SIG-M5 treated with dmso at 0.1 percent for 504 hours (cell line): ENCODE data around the gene PTPRCAP.
"Not testable (repeated sequence)": the region's sequence is repeated elsewhere in the genome, so short reads cannot be mapped to it uniquely, and the experiment has no call there.

Experiments
- DNase-seq: peaks from one replicate; lab custom pipeline; 2025; ENCODE audit not compliant: unreplicated experiment; lab: John Stamatoyannopoulos, UW

Gene PTPRCAP

DNA sequence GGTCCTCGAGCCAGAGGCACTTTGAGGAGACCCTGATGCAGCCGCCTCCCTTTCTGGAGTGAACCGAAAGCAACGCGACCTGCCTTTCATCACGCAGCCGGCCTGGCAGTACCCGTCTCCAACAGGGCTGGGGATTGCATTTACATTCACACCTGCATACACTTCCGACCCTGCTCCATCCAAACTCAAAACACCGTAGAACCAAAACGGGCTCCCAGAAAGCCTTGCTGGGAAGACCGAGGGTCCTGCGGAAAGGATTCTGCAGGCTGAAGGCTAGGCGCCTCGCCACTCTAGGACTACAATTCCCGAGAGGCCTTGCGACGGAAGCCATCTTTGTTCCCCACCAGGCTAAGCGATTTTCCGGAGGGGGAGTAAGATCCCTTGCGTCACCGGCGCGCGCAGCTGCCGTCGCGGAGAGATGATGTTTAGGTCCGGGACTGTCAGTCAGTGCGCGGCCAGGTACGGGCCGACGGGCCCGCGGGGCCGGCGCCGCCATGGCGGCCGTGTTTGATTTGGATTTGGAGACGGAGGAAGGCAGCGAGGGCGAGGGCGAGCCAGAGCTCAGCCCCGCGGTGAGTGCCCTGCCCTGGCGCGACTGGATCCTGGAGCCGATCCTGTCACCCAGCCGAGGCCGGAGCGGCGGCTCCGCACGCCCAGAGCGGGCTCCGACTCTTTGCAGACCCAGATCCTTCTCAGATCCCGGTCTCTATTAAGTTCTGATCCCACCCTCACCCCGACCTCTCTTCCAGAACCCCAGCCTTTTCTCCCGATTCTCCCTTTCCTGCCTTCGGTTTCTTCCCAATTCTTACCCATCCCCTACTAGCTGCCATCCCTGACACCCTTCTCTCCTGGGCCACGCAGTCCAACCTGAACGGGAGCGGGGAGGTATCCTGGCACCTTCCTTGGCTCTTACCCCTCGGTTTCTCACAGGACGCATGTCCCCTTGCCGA, 9.2 kb downstream of the PTPRCAP start, which contains the start of gene RPS6KB2:
Gene RPS6KB2, plus strand, starts transcription at position 443 of the 950 bp plus-strand sequence. Its CDS starts 52 bp downstream, at position 495.
- peak; percentile 93 for DNase-seq

DNA sequence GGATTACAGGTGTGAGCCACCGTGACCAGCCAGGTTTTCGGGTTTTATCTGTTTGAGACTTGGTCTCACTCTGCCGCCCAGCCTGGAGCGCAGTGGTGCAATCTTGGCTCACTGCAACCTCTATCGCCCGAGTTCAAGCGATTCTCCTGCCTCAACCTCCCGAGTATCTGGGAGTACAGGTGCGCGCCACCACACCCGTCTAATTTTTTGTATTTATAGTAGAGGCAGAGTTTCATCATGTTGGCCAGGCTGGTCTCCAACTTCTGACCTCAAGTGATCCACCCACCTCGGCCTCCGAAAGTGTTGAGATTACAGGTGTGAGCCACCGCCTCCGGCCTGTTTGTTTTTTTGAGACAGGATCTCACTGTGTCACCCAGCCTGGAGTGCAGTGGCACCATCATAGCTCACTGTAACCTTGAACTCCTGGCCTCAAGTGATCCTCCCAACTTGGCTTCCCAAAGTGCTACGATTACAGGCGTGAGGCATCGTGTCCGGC, 10.1 kb downstream of the PTPRCAP start:
- DNase-seq, result not testable (repeated sequence)

DNA sequence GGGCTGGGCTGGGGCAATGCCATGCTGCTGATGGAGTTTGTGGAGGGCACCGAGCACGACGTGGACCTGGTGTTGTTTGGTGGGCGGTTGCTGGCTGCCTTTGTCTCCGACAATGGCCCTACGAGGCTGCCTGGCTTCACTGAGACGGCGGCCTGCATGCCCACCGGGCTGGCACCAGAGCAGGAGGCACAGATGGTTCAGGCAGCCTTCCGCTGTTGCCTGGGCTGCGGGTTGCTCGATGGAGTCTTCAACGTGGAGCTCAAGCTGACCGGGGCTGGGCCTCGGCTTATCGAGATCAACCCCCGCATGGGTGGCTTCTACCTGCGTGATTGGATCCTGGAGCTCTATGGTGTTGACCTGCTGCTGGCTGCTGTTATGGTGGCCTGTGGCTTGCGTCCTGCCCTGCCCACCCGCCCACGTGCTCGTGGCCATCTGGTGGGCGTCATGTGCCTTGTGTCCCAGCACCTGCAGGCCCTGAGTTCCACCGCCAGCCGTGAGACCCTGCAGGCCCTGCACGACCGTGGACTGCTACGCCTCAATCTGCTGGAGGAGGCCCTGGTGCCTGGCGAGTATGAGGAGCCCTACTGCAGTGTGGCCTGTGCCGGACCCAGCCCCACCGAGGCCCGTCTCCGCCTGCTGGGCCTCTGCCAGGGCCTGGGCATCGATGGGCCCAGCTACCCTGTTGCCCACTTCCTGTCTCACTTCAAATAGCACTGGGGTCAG, 13.4 kb downstream of the PTPRCAP start:
- DNase-seq, result no peak

DNA sequence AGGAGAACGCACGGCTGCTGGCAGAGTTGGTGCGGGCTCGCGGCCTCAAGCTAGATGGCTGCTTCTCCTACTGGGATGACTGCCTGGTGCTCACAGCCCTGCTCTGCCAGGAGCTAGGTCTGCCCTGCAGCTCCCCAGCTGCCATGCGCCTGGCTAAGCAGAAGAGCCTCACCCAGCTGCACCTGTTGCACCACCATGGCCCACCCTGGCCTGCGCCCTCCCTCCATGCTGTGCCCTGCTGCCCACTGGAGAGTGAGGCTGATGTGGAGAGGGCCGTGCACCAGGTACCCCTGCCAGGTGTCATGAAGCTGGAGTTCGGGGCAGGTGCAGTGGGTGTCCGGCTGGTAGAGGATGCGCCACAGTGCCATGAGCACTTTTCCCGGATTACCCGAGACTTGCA, 14.0 kb downstream of the PTPRCAP start:
- no peak for DNase-seq

DNA sequence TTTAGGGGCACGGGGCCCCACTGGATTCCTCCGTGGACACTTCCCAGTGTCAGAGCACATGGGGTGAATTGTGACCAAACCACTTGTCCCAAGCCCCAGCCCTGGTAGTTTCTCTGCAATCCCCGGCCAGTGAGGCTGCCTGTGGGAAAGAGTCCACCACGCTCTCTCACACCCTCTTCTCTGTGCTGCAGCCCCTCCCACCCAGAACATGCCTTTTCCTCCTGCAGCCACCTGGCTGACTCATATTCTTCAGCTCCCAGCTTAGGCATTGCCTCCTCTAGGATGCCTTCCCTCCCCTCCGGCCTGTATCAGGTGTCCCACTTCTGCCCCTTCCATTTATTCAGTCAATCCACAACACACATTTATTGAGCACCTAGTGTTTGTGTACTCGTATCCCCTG, 14.6 kb downstream of the PTPRCAP start:
- DNase-seq, result no peak

DNA sequence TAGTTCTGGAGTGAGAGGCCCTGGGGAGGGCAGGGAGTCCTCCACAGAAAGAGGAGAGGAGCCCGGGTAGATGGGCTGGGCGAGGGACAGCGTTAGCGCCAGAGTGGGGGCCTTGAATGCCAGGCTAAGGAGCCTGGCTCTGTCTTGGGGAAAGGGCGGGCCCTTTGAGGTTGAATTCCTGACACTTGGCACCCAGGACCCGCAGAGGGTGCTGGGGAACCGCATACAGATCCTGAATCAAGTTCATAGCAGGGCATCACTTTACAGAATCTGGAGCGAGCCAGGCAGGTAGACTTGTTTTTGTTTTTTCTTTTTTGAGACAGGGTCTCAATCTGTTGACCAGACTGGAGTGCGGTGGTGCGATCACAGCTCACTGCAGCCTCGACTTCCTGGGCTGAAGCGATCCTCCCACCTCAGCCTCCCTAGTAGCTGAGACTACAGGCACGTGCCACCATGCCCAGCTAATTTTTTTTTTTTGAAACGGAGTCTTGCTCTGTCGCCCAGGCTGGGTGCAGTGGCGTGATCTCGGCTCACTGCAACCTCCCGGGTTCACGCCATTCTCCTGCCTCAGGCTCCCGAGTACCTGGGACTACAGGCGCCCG, 16.0 kb downstream of the PTPRCAP start:
- DNase-seq, result no peak

DNA sequence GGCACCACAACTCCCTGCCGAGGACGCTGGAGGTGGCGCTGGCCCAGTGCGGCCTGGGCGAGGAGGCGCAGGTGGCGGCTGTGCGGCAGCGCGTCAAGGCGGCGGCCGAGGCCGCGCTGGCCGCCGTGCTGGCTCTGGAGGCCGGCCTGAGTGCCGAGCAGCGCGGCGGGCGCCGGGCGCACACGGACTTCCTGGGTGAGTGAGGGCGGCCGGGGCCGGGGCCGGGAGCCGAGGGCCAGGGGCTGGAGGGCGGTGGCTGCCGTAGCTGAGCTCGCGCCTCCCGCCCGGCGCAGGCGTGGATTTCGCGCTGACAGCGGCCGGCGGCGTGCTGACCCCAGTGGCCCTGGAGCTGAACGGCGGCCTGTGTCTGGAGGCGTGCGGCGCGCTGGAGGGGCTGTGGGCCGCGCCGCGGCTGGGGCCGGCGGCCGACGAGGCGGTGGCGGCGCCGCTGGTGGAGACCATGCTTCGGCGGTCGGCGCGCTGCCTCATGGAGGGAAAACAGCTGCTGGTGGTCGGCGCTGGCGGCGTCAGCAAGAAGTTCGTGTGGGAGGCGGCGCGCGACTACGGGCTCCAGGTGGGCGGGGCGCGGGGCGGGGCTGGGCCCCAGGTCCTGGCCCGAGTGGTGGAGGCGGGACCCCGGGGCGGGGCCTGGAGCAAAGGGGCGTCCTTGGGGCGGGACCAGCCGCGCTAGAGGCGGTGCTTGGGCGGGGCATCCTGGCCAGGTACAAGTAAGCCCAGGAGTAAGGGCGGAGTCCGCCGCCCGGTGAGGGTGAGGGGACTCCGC, 16.6 kb downstream of the PTPRCAP start:
- peak; percentile 86 for DNase-seq

DNA sequence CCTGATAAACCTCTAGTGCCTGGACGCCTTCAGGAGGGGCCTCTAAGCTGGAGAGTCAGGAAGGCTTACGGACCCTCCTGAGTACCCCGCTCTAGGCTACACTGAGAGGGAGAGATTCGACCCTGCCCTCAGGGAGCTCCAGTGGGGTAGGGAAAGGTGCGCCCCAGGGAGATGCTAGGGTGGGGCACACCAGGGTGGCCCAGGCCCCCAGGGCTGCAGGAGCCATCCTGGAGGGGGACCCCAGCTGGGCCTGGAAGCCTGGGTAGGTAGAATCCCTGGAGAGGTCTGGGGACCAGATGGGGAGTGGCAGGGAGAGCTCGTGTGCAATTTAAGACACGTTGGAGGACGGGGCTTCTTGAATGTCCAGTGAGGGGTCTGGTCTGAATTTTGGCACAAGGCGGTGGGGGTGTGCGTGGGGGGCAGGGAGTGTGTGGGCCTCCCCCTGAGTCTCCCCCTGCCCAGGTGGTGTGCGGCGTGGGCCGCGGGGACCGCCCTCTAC, 17.3 kb downstream of the PTPRCAP start:
- no peak for DNase-seq

DNA sequence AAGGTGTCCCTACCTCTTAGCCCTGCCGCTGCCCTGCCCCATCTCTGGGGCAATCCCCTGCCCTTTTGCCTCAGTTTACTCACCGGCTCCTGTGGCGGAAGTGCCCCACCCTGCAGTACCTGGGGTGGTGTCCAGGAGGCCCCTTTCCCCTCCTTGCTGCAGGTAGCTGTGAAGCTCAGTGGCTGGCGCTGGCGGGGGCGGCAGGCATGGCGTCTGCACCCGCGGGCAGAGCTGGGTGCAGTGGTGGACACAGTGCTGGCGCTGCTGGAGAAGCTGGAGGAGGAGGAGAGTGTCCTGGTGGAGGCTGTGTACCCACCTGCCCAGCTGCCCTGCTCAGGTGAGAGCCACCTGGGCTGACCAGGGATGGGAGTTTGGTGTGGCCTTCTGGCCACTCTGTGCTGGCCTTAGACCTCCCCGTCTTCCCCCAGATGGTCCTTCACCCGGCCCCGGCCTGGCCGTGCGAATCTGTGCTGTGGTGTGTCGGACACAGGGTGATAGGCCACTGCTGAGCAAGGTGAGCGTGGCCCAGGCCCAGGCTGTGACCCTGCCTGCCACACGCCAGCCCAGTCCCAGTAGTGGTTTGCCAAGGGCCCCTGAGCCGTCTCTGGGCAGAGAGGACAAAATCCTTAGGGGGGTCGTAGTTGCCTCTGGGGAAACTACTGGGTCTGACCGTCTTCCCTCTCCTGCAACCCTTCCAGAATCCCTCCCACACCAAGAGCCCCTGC, 18.0 kb downstream of the PTPRCAP start:
- no peak for DNase-seq

DNA sequence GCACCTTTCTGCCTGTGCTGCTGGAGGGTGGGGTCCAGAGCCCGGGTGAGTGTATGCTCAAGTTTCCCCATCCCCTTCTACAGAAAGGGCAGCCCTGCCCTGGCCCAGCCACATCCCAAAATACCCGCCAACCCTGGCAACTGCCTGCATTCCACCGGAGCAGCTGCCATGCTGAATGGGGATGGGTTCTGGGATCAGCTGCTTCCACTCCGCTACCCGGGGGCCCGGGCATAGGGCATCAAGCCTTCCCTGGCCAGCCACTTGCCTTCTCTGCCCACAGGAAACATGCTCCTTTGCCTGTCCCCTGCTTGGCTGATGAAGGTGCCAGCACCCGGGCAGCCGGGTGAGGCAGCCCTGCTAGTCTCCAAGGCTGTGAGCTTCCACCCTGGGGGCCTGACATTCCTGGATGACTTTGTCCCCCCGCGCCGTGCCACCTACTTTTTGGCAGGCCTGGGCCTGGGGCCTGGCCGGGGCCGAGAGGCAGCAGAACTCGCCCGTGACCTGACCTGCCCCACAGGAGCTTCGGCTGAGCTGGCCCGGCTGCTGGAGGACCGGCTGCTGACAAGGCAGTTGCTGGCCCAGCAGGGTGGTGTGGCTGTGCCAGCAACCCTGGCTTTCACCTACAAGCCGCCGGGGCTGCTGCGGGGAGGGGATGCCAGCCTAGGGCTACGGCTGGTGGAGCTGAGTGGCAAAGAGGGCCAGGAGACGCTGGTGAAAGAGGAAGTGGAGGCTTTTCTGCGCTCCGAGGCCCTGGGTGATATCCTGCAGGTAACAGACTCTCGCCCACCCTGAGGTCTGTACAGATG, 18.8 kb downstream of the PTPRCAP start:
- no peak for DNase-seq

DNA sequence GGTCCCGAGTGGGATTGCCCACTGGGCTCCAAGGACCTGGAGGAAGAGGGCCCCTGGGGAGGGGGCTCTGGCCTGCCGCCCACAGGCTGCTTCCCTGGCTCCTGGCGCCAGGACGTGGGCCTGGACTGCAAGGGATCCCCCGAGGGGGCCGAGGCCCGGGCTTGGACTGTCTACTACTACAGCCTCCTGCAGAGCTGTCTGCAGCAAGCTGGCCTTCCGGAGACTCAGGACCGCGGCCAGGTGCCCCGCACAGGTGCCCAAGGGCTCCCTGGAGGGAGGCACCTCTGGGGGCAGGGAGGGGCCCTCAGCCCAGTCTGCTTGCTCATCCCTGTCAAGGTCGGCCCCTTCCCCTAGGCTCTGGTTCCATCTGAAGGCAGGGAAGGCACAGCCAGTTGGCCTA, 20.1 kb downstream of the PTPRCAP start:
- DNase-seq, result no peak

DNA sequence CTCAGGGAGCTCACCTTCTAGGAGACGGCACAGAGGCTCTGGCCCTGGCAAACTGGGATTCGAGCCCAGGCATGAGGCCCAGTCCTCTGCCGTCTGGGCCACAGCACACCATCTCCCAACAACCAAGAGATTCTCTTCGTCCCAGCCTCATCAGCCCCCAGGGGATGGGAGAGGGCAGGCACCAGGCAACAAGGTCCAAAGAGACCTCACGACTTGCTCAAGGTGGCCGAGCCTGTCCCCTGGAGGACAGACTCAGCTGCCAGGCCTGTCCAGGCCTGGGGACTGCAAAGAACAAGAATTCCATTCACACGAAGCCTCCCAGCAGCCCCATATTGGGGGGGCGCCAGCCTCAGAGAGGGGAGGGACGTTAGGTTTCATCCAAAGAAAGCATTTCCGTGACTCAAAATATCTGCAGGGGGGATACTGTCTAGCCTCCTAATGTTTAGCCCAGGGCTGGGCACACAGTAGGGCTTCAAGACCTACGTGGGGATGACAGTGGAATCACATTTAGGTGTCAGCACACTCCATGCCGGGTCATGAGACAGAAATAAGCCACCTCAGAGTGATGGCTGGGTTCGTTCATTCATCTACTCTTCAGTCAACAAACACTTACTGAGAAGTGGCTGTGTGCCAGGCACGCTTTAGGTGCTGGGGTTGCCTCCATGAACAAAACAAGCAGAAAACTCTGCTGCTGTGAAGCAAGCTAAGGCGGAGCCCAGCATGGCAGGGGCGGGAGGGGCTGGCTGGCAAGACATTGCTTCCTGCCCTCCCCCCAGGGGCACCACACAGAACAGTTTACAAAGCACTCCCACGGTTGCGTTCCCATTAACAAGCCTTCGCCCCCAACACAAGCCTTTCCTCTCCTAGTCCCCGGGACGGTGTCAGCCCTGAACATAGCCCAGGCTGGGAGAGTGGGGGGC, 20.8 kb downstream of the PTPRCAP start:
- DNase-seq, result no peak

DNA sequence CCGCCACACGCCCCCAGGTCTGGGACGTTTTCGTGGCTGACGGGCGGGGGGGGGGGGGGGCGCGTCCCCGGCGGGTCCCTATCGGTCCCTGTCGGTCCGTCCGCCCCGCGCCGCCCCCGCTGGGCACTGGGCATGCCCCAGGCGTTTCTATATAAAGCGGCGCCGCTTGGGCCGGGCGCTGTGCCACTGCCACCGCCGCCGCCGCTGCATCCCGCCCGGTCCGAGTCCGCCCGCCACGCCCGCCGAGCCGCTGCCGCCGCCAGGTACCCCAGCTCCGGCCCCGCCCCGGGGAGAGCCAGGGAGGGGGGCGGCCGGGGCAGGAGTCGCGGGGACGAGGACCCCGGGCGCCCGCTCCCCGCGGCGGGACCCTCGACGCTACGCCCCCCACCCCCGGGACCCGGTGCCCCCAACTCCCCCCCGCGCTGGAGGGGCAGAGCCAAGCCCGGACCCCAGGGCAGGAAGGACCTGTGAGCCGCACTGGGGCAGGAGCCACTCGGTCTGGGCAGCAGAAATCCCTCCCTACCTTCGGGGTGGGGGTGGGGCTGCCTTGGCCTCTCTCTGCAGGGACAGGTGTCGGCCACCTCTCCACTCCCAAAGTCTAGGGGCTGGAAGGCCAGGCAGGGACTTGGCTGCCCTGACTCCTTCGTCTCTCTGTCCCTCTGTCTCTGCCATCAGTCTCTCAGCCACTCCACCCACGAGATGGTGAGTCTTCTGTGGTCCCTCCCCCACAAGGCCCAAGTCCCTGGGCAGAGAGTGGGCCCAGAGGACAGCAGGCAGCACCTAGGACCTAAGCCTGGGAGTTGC, 21.8 kb downstream of the PTPRCAP start, which contains the start of gene CARNS1:
Gene CARNS1, plus strand, starts transcription at position 178 of the 804 bp plus-strand sequence. Its CDS starts 522 bp downstream, at position 700.
- no peak for DNase-seq

DNA sequence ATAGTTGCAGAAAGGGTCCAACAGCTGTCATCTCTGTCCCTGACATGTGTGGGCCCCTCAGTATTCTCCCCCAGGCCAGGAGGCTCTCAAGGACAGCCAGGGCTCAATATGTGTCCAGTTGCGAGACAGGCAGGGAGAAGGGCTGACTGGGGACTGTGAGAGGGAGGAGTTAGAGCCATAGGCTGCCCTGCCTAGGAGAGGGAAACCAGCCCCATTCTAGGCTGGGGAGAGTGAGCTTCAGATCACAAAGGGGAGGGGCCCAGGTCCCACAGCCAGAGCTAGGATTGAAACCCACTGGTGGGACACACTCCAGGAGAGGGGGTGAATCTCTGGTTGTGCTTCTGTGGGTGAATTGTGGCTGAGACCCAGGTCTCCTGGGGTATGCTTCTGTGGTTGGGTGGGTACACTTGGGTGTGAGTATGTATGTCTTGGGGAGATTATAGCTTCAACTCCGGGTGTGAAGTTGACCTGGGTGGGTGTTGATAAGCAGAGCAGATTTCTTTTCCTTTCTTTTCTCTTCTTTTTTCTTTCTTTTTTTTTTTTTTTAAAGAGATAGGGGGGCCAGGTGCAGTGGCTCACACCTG, 24.1 kb downstream of the PTPRCAP start:
- no peak for DNase-seq

DNA sequence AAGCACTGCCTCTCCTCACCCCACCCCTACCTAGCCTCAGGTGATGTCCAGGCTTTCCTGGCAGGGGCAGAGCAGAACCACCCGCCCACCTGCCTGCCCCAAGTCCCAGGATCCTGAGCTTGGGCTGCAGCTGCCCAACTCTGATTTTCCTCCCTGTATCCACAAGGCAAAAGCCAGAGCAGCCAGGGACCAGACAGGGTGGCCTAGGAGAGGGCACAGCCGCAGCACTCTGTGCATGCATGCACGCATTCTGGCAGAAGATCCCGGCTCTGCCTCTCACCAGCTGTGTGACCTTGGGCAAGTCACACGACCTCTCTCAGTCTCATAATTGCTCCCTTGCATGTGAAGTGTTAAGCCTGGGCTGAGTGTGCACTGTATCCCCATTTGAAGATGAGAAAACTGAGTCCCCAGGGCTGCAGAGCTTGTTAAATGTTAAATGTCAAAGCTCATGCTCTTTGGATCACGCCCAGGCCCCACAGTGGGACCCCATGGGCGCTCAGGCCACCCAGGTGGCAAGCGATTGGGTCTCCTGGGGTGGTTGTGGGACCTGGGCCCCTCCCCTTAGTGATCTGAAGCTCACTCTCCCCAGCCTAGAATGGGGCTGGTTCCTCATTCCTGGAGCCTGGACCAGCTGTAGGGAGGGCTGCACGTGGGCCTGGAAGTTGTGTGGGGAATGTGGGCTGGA, 24.8 kb downstream of the PTPRCAP start:
- no peak for DNase-seq

DNA sequence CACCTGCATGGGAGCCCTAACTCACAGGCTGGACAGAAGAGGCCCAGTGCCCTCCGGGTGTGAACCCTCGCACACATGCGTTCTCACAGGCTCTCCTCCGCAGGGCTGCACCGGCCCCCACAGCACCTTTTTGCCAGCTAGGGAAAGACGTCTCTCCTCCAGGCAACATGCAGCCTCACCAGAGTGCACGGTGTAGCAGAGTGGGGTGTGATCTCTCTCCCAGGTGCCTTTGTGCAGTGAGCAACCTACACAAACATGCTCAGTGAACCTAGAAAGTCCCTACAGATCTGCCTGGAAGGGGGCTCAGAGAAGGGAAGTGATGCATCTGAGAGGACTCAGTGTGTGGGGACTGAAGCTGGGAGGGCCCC, 25.7 kb downstream of the PTPRCAP start:
- DNase-seq, result no peak
